Astrocyte of the hippocampus (primary cell): ENCODE data around the gene CD79A.

Experiments used
- DNase-seq: peaks from one replicate; pipeline ENCODE4 v3.0.0; 2011; ENCODE audit warnings: low read depth, low spot score

CD79A gene

DNA sequence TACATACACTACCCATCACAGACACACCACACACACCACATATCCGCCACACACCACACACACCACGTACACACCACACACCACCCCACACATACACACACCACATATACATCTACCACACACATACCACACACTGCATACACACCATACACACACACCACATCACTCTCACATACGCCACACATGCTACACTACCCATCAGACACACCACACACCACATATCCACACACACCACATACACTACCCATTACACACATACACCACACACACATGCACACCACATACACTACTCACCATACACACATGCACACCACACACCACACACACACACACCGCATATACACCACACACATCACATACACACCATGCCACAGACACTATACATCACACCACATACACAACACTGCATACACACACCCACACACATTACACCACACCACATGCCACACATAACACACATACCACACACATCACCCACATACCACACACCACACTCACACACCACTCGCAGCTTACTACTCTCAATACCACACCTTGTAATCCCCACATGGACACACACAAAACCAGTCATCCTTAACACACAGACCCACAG lies 41.7 kb downstream of the CD79A start:
- DNase-seq = no peak

DNA sequence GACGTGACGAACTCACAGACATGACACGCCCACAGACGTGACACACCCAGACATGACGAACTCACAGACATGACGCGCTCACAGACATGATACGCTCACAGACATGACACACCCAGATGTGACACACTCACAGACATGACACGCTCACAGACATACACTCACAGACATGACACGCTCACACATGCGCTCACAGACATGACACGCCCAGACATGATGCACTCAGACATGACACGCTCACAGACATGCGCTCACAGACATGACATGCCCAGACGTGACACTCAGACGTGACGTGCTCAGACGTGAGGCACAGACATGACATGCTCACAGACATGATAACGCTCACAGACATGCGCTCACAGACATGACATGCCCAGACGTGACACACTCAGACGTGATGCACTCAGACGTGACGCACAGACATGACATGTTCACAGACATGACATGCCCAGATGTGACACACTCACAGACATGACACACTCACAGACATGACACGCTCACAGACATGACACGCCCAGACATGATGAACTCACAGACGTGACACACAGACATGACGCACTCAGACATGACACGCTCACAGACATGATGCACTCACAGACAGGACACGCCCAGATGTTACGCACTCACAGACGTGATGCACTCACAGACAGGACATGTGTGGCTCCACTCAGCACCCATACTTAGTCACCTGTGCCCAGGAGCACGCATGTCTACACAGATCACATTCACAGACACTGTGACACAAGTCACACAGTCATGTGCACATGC lies 43.1 kb downstream of the CD79A start:
- DNase-seq = no peak

DNA sequence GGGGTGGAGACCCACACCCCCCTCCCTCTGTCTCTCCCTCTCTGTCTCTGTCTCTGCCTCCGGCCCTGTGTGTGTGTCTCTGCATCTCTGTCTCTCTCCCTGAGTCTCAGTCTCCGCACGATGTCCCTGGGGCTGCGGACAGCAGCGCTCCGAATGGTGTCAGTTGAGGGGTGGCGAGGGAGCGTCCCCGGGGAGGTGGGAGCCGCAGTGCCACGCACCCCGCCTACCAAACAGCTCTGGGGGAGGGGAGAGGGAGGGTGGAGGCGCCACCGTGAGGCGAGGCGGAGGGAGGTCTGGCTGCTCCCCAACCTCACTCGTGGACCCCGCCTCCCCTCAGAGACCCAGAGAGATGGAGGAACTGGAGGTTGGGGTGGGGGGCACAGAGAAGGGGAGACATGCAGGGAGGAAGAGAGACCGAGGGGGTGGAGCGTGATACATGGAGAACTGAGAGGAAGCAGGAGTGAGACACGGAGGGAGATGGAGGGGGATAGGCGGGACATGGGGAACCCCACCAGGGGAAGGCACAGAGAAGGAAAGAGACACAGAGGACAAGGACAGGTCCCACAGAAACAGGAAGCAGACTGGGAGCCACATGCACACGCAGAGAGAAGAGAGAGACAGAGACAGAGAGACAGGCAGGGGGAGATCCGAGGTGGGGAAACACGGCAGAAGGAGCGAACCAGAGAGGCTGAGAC lies 44.0 kb downstream of the CD79A start:
- no peak for DNase-seq

DNA sequence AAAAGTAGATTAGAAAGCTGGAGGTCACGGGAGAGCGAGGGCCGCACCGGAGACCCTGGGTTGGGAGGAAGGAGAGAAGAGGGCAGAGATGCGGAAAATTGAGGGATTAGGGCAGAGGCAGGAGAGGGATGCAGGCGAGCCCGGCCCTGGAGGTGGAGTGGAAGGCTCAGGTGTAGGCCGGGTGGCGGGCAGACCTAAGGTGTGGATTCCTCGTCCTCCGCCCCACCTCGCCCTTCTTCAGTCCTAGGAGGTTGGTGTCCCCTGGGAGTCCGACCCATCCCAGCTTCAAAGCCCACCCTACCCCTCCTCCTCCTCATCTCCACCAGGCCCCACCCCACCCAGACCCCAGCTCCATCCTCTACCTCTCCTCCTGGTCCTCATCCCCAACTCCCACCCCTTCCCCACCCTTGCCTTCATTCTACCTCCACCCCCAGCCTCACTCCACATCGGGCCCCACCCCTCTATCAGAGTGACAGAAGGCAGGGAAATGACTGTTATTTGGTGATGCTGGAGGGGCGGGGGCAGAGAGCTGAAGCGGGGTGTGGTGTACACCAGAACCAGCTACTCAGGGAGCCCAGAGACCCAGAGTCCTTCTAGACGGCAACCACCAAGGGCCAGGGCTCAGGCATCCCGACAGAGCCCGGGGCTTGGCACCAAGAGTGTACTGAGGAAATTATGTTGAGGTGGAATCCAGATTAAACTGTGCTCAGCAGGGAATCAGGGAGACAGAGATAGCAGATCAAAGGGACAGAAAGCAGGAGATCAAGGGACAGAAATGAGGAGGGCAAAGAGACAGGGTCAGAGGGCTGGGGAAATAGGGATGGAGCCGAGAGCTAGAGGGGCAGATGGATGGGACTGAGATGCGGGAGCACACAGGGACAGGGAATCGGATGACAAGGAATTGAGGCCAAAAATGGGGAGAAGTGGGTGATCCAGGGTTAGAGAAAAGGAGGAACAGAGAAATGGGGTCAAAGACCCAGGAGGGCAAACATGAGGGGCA lies 44.8 kb downstream of the CD79A start:
- no peak for DNase-seq

DNA sequence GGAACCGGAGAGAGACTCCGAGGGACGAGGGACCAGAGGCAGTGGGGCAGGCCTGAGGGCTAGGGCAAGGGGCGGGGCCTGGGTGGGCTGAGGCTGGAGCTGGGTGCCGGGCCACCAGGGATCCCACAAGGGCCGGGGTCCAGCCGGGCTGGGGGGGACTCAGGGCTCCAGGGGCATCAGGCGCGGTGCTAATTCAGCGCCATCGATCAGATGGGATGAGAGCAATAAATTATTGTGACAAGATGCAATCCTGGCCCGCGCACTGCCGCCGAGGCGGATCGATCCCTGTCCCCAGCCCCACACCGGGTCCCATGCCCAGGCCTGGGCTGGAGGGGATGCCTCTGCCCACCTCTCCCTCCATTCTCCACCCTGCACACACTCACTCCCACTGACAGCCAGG lies 45.5 kb downstream of the CD79A start:
- no peak for DNase-seq

DNA sequence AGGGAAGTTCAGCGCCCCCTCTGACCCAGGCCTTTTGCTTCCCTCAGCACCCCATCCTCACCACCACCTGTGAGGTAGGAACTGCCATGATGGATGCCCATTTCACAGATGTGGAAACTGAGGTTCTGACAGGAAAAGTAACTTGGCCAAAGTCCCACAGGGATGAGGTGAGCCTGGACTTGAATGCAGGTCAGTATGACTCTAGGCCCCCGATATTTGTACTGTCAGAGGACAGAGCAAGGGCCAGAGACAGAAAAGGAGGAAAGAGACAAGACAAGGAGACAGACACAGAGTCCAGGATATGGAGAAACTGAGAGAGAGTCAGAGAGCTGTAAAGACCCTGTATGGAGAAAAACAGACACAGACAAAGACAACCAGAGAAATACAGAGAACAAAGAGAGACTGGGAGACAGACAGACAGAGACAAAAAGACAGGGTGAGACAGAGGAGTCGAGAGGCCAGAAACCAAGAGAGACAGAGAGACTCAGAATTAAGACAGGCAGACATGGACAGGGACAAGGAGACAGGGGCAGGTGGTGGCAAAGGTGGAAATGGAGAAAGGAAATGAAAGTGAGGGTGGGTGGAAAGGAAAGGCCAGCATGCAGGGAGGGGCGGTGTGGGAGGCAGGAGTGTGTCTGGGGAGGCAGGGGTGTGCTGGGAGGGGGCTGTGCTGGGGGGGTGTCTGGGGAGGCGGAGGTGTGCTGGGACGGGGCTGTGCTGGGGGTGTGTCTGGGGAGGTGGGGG lies 46.1 kb downstream of the CD79A start:
- DNase-seq = no peak

DNA sequence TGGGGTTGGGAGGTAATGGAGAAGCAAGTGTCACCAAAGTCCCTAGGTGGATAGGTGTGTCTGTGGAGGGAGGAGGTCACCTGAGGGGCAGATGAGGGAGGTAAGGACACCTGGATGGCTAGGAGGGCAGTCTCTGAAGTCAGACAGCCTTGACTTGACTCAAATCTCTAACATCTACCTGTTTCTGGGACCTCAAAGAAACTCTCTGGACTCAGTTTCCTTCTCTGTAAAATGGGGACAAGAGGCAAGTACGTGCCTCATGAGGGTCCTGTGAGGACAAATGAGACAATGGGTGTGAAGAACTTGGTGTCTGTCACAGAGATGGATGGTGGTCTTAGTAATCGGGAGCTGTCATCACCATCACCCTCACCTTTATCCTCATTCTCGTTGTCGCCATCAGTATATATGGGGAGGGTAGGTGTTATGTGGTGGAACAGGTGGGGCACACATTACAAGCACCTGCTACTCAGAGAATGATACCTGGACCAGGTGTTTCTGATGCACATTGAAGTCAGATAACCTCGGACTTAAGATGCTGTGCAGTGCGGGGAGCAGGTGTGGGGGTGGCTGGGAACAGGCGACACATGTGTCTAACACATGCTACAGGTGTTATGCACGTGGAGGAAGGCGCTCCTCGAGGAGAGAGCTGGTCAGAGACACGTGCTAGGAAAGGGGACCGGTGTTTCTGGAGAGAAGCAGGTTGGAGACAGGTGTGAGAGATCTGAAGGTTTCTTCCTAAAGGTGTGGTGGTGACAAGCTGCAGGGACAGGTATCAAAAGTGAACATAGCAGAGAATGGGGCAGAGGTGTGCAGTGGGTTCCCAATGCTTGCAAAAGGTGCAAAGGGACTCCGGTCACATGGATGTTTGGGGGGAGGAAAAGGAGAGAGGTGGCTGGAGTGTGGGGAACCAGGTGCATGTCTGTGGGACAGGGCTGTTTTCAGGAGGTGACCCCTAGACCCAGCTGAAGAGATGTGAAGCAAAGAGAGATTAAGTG lies 47.4 kb downstream of the CD79A start:
- no peak for DNase-seq

DNA sequence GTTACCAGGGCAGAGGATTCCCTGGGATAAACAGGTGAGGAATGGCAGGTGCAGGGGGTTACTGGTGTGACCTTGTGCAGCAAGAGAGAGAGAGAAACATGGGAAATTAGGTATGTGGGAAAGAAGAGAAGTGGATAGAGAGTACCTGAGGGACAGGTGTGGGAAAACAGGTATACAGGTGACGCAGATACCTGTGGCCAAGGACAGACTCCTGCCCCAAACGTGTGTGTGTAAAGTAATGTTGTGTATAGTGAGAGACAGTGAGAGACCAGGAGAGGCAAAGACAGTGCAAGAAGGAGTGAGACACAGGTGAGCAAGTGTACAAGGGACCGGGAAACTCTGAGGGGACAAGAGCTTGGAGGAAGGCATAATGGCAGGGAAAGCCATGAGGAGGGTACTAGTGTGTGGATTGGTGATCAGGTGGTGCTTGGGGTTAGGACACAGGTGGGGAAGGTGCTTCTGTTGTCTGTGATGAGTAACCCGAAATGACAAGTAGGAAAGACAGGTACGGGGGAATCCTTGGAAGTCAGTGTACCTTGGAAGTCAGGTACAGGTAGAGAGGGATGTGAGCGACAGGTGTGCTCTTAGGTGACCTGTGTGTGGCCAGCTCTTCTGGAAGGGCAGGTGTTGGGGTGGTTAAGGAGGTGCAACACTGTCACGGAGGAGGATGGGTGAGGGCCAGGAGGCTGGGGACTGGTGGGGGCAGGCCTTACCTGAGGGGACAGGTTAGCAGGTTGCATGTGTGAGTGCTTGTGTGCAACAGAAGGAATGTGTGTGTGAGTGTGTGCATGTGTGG lies 48.3 kb downstream of the CD79A start:
- DNase-seq = no peak

DNA sequence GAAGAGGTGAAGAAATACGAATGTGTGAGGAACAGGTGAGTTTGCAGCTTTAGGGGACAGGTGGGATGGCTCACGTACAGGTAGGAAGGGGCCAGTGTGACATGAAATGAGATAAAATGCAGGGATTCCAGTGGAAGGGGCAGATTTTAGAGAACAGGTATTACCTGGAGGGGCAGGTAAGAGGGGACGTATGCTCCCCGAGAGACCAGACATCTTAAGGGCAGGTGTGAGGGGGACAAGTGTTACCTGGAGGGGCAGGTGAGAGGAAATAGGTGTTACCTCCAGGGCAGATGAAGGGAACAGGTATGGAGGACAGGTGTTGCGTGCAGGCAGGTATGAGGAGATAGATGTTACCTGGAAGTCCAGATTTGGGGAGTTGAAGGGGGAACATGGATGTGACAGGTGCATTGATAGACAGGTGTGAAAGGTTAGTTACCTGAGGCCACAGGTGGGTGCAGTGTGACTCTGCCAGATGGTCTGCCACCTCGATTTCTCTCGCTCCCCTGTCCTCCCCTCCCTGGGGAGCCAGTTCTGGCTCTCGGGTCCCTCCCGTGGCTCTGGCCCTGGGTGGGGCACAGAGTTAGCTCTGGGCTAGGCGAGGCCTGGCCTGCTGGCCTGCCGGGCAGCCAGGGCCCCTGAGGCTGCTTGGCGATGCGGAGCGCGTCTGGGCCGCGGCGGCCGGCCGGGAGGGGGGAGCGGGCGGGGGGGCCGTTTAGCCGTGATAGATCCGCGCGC lies 49.1 kb downstream of the CD79A start:
- DNase-seq = no peak

DNA sequence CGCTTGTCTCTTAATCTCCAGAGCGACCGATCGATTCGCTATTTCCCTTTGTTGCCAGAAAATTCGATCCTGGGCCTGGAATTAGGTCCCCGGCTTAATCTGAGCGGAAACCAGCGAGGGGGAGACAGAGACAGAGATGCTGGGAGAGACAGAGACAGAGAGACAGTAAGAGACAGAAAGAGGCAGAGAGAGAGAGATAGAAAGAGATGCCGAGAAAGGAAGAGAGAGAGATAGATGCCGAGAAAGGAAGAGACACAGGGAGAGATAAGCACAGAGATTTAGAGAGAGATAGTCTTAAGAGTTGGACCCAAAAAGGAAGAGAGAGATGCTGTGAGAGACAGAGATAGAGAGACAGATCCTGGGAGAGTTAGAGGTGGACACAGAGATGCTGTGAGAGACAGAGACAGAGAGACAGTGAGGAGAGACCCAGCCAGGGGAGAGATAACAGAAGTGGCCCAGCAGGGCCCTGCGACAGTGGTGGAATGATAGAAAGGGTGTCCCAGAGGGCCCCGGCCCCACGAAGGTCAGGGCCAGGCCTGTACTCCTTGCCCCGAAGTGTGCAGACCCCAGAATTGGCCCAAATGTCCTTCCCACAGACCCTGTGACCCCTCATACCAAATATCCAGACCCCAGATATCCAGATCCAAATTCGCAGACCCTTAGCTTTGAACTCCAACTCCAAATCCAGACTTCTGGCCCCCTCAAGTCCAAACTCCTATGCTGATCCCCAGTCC lies 49.9 kb downstream of the CD79A start:
- no peak for DNase-seq

DNA sequence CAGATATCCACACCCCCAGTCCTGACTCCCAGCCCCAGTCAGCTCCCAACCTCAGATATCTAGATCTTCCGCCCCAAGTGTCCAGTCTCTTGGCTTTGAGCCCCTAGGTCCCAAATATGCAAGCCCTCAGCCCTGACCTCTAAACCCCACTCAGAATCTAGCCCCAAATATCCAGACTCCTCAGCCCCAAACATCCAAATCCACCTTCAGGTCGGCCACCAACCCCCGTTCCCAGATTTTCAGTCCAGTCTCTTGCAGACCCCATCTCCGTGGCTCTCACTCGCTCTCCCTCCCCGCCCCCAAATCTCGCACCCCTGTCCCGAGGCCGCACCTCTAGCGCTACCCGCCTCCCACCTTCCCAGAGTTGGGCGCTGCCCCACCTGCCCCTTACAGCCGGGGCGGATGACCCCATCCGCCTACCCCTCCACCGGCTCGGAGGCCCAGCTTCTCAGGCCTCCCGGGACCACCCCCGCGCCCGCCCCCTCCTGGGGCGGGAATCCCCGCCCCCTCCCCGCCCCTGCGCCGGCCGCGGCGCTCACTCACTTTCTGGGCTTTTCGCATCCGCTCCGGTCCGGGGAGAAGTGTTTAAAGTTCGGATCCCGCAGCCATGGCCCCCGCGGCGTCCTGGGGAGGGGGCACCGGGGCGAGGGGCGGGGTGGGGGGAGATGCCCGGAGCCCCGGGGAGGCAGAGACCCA lies 50.6 kb downstream of the CD79A start:
- no peak for DNase-seq

DNA sequence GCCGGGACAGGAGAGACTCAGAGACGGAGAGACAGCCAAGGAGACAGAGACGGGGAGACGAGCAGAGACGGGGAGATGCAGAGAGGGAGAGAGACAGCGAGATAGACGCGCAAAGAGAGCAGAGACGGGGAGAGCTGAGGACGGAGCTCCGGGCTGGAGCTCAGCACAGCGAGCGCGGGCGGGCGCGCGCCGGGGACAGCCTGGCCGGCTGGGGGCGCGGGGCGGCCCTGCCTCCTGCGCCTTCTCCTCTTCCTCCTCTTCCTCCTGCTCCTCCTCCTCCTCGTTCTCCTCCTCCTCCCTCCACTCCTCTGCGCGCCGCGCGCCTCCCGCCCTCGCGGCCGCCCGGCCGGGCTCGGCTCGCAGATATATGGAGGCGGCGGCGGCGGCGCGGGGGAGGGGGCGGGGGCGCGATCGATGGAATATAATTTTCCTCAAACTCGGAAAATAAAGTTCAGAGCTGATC lies 51.2 kb downstream of the CD79A start, which contains the start of gene ERFL:
Gene ERFL, minus strand, starts transcription at position 229 of the 463 bp plus-strand sequence. CDS start 15,530 bp downstream, outside the sequence.
- peak; percentile 38 for DNase-seq

DNA sequence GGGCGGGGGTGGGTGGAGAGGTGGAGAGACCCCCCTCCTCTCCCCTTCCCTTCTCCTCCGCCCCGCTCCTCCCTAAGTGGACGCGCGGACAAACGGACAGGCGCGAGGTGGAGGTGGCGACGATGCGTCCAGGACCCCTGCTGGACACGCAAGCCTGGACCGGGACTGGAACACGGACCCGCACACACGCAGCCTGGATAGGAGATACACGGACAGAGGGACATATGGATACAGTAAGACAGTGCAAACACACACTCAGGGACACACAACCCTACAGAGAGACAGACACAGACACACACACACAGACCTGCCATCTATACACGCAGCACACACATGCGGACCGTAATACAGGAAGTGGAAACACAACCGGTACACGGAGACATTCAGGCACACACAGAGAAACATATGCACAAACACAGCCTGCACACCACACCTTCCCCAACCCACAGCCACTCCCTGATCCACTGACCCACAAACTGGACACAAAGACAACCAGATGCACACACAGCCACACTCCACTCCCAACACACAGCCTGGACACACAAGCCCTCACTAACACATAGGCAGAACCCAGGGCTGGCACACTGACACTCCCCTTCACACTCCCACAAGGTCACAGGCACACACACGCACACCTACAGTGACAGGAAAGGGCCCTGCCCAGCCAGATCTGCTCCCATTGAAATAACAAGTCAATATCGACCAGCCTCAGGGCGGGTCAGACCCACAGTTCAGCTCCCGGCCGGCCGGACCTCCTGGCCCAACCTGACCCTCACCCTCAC lies 51.9 kb downstream of the CD79A start:
- DNase-seq = no peak

DNA sequence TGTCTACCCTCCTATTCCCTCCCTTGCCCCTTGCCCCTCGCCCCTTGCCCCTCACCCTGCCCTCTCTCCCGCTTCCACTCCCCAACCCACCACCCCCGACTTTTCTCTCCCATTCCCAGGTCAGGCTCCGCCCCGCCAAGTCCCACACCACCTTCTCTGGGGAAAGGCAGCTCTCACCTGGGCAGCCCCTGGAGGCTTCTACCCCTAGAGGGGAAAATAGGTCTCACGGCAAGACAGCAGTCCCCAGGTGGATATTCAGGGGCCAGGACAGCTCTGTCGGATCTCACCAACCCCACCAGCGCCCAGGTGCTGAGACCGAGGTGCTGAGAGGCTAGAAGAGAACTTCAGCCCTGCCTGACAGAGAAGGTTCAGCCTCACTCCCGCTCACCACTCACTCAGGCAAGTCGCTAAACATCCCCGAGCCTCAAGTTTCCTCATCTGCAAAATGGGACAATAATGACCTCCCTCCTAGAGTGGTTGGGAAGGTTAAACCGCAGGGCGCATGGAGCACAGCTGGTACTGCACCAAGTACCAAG lies 52.5 kb downstream of the CD79A start:
- DNase-seq = no peak

DNA sequence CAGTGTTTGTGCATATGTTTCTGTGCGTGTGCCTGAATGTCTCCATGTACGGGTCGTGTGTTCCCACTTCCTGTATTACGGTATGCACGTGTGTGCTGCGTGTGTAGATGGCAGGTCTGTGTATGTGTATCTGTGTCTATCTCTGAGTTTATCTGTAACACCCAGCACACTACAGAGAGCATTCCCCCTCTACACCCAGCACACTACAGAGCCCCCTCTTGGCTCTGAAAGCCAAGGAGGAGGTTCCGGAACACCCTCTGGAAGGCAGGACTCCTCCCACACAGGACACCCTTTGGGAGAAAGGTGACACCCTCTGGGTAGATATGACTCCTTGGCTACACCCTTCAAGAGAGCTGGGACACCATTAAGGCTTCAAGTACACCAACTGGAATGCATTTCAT lies 53.2 kb downstream of the CD79A start:
- DNase-seq = no peak
